22Rv1 (cell line): ENCODE data around the gene NLGN2.

Source experiments
- CTCF ChIP-seq: fragments of 450-650 bp; IDR thresholded peaks from 2 replicates; pipeline ENCODE4 v1.5.1; 2017; ENCODE audit warnings: mild to moderate bottlenecking
- ZFX ChIP-seq: fragments of 450-650 bp; IDR thresholded peaks from 2 replicates; pipeline ENCODE4 v1.6.1; 2017; ENCODE audit warnings: antibody characterized with exemption, borderline replicate concordance

GRCh38 chr17:7427549-7427948, 19.9 kb downstream of the NLGN2 start:
- TF ChIP-seq CTCF (no peak), ZFX (no peak)
